Activated naive CD8-positive, alpha-beta T cell treated with anti-CD3 and anti-CD28 coated beads, Interleukin-2, amount 10 ng/mL, durations not matched to agents 7 days and 5 days (primary cell): ENCODE results near the gene GALNT10. TPM values are rescaled to one million over a fixed set of nuclear protein-coding genes. Genes with fewer than 3 reads are reported as not detected.

ENCODE experiments used
- ATAC-seq: fragments of 150-1000 bp; cut with Tn5 transposase; one replicate; pipeline ENCODE4 v1.10.0; 2021; ENCODE audit warnings: low read depth, moderate library complexity
- POLR2A ChIA-PET: fragments of 350-600 bp; sonication (Branson Sonifier 250); formaldehyde crosslinking; loops from one replicate; lab custom pipeline; 2021; ENCODE audit warnings: antibody characterized with exemption; lab: Charles Lee
- DNase-seq: peaks from one replicate; pipeline ENCODE4 v3.0.0; 2021
- H3K27ac Mint-ChIP-seq: one replicate; pipeline ENCODE4 v1.8.0; 2022; ENCODE audit warnings: mild to moderate bottlenecking, mixed read lengths
- H3K27me3 Mint-ChIP-seq: one replicate; pipeline ENCODE4 v1.8.0; 2022; ENCODE audit warnings: mild to moderate bottlenecking, moderate library complexity, mixed read lengths
- H3K36me3 Mint-ChIP-seq: one replicate; pipeline ENCODE4 v1.8.0; 2021; ENCODE audit warnings: mild to moderate bottlenecking, mixed read lengths
- H3K4me1 Mint-ChIP-seq: one replicate; pipeline ENCODE4 v1.8.0; 2021; ENCODE audit warnings: mixed read lengths
- H3K4me3 Mint-ChIP-seq: one replicate; pipeline ENCODE4 v1.8.0; 2022; ENCODE audit warnings: mild to moderate bottlenecking, moderate library complexity, mixed read lengths
- H3K9me3 Mint-ChIP-seq: one replicate; pipeline ENCODE4 v1.8.0; 2021; ENCODE audit warnings: mixed read lengths
- total RNA-seq, 2 experiments: library from RNA; stranded (reverse); gene quantifications; one replicate each; pipeline ENCODE4 v1.2.3, GENCODE V29; 2021

The GALNT10 gene
- total RNA-seq, 2 experiments from 2014 or later = 34.6 to 36.0 TPM

DNA sequence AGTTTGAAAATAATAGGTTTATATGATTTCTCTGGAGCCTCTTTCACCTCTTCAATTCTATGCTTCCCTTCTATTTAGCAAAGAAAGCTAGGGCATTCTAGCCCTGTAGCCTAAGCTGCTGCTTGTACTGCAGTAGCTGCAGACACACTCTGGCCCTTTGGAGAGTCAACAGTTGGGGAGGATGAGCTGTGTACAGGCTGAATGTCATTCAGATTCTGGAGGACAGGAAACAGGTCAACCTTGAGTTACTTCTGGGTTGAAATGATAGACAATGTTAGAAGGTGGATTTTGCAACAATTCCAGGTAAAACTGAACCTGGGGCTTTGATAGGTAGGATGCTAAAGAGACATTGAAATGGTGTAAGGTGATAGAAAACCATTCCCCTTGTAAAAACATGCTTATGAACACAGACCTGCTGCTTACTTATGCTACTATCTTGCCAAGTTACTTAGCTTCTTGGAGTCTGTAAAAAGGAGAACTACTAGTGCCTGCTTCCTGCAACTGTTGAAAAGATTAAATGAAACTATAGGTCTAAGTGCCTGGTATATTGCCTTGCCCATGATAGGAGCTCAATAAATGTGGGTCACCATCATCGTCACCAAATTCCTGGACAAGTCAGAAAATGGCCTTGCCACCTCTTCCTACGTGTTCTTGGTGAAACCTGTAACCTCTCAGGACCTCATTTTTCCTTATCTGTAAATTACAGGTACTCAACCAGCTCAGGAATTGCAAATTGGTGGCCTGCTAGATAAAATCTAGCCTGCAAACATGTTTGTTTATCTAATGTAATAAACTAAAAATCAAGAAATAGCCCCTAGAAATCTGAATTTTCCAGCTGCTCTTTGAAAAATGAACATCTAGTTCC is 83.7 kb downstream of the GALNT10 start:
- Mint-ChIP-seq H3K27ac (no peak overlapping the region), H3K9me3 (peaks cover 1% of the 10 kb centered on the region), H3K4me1 (peaks cover 33% of the 10 kb centered on the region), H3K4me3 (no peak overlapping the region), H3K36me3 (peaks cover 8% of the 10 kb centered on the region), H3K27me3 (no peaks in the 10 kb centered on the region)
- POLR2A ChIA-PET = interaction anchor here (1.2 kb wide), 1 partner anchor 83 kb away, joined by 3 read pairs; the partner anchor contains the start of gene GALNT10
- ATAC-seq (no peak), DNase-seq (no peak)

DNA sequence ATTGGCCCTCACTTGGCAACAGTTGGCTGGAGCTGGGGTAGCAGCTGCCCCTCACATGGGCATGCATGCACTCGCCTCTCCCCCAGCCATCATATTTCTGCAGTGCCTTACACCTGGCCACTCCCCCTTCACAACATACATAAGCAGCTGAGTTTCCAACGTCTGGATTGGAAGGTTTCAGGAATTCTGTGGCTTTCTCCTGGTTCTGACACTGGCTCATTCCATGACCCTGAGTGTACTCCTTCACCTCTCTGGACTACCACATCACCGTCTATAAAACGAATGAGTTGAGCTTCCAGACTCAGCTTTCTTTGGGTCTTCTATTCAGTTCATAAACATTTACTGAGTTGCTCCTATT is 84.3 kb downstream of the GALNT10 start:
- DNase-seq (no peak), ATAC-seq (no peak)
- H3K4me3 Mint-ChIP-seq = no peak overlapping the region
- H3K27ac Mint-ChIP-seq = no peak overlapping the region
- peaks cover 33% of the 10 kb centered on the region for H3K4me1 Mint-ChIP-seq
- no peaks in the 10 kb centered on the region for H3K27me3 Mint-ChIP-seq
- POLR2A ChIA-PET = interaction anchor here (1.2 kb wide), 1 partner anchor 84 kb away, joined by 3 read pairs; the partner anchor contains the start of gene GALNT10
- H3K36me3 Mint-ChIP-seq = peaks cover 10% of the 10 kb centered on the region
- H3K9me3 Mint-ChIP-seq = peaks cover 1% of the 10 kb centered on the region

DNA sequence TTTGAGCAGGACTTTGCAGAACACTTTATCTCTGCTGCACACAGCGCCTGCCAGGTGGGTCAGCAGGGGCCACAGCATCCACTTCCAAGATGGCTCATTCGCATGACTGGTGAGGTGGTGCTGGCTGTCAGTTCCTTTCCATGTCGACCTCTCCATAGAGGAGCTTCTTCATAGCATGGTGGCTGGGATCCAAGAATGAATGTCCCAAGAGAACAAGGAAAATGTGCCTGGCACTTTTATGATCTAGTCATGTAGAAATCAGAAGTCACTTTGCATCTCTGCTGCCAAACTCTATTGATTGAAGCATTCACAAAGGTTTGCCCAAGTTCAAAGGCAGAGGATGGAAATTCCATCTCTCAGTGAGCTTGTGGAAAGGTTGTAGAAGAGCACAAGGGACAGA is 85.0 kb downstream of the GALNT10 start:
- H3K36me3 Mint-ChIP-seq = peaks cover 10% of the 10 kb centered on the region
- H3K27ac Mint-ChIP-seq = no peak overlapping the region
- POLR2A ChIA-PET = no interaction called here
- H3K4me3 Mint-ChIP-seq = no peak overlapping the region
- H3K9me3 Mint-ChIP-seq = peaks cover 1% of the 10 kb centered on the region
- H3K27me3 Mint-ChIP-seq = no peaks in the 10 kb centered on the region
- H3K4me1 Mint-ChIP-seq = peaks cover 33% of the 10 kb centered on the region
- DNase-seq = no peak
- ATAC-seq = no peak

DNA sequence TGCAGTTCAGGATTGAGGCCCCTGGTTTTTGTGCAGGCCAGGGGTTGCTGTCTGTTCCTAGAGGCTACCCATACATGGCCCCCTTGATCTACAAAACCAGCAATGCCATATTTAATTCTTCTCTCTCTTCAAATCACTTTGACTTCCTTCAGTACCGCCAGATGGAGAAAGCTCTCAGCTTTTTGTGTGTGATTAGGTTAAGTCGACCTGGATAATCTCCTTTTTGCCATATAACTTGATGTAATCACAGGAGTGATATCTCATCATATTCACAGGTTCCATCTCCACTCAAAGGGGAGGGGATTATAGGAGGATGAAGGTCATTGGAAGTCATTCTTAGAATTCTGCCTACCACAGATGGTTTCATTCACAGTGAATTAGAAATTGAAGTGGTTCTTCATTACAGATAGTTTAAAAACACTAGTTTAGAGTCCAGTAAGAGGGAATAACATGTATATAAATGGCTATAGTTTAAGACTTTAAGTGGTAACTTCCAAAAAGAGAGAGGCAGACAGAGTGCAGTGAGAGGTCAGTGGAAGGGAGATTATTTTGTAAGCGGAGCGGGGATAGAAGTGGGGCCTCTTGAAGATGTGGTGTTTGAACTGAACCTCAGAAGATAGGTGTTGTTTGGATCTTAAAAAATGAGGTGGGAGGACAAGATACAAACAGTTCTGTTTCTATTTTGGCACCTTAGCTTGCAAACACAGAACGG is 85.9 kb downstream of the GALNT10 start:
- Mint-ChIP-seq H3K27ac (no peak overlapping the region), H3K4me1 (peaks cover 32% of the 10 kb centered on the region), H3K9me3 (peaks cover 1% of the 10 kb centered on the region), H3K4me3 (no peak overlapping the region), H3K36me3 (peaks cover 10% of the 10 kb centered on the region), H3K27me3 (no peaks in the 10 kb centered on the region)
- no peak for ATAC-seq
- POLR2A ChIA-PET = no interaction called here
- no peak for DNase-seq

DNA sequence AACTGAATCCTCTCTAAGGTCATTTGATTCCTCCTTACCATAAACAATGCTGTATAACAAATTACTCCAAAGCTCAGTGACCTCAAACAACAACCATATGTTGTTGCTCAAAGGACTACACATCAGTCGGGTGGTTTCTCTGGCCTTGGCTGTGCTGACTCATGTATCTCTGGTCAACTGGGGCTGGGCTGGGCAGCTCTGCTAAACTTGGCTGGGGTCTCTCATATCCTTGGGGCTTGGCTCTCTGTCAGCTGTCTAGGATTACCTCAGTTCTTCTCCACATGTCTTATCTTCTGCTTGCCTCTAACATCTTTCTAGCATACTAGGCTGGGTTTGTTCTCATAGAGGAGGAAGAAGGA is 86.4 kb downstream of the GALNT10 start:
- ATAC-seq (no peak), DNase-seq (no peak)
- peaks cover 29% of the 10 kb centered on the region for H3K4me1 Mint-ChIP-seq
- H3K4me3 Mint-ChIP-seq = no peak overlapping the region
- peaks cover 1% of the 10 kb centered on the region for H3K9me3 Mint-ChIP-seq
- no peak overlapping the region for H3K27ac Mint-ChIP-seq
- peaks cover 10% of the 10 kb centered on the region for H3K36me3 Mint-ChIP-seq
- no peaks in the 10 kb centered on the region for H3K27me3 Mint-ChIP-seq
- POLR2A ChIA-PET = no interaction called here

DNA sequence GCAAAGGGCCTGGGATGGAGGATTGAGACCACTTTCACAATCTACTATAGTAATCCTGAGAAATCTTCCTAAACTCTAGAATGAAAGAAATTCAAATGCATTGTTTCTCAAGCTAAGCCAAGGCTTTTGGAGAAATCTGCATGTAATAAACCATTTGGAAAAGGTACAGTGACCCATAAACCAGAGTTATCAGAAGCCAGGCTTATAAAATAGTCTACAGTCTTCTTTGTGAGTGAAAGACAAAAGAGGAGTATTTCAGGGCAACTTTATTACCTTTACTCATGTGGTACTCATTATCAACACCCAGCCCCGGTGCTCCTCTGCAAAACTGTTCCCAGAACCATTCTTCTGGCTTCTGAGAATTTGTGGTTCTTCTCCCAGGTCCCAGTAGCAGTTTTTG is 87.0 kb downstream of the GALNT10 start:
- Mint-ChIP-seq H3K4me3 (no peak overlapping the region), H3K27ac (no peak overlapping the region), H3K36me3 (peaks cover 10% of the 10 kb centered on the region), H3K4me1 (peaks cover 23% of the 10 kb centered on the region), H3K27me3 (no peaks in the 10 kb centered on the region), H3K9me3 (peaks cover 1% of the 10 kb centered on the region)
- ATAC-seq = no peak
- POLR2A ChIA-PET = no interaction called here
- DNase-seq = no peak

DNA sequence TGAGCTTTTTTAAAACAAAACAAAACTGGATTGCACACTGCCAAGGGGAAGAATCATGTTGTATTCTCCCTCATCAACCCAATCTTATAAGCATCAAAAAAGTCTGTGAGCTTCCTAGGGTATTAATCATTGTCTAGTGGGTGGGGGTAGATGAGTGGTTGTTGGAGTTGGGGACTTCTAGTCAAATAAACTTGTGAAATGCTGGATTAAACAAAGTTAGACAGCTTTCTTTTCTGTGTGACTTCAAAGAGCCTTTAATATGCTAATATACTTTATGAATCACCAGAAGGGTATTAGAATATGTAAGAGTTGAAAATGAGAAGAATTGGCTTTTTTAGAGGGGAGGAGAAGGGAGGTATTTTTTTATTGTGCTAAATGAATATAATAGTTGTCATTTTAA is 87.7 kb downstream of the GALNT10 start:
- Mint-ChIP-seq H3K27ac (no peak overlapping the region), H3K36me3 (peaks cover 10% of the 10 kb centered on the region), H3K9me3 (peaks cover 1% of the 10 kb centered on the region), H3K4me3 (no peak overlapping the region), H3K27me3 (no peaks in the 10 kb centered on the region), H3K4me1 (peaks cover 20% of the 10 kb centered on the region)
- POLR2A ChIA-PET = no interaction called here
- no peak for ATAC-seq
- DNase-seq = no peak

DNA sequence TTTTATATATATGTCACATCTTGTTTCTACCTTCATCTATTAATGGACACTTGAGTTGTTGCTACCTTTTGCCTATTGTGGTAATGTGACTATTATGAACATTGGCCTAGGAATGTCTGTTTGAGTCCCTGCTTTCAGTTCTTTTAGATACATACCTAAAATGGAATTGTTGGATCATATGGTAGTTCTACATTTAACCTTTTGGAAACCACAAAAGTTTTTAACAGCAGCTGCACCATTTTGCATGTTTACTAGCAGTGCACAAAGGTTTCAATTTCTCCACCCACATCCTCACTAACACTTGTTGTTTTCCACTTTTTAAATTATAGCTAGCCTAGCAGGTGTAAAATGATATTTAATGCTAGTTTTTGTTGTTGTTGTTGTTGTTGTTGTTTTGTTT is 88.4 kb downstream of the GALNT10 start:
- ATAC-seq (no peak), DNase-seq (no peak)
- peaks cover 10% of the 10 kb centered on the region for H3K36me3 Mint-ChIP-seq
- no peak overlapping the region for H3K4me3 Mint-ChIP-seq
- H3K27ac Mint-ChIP-seq = no peak overlapping the region
- H3K27me3 Mint-ChIP-seq = no peaks in the 10 kb centered on the region
- POLR2A ChIA-PET = no interaction called here
- H3K4me1 Mint-ChIP-seq = peaks cover 14% of the 10 kb centered on the region
- H3K9me3 Mint-ChIP-seq = peaks cover 1% of the 10 kb centered on the region

DNA sequence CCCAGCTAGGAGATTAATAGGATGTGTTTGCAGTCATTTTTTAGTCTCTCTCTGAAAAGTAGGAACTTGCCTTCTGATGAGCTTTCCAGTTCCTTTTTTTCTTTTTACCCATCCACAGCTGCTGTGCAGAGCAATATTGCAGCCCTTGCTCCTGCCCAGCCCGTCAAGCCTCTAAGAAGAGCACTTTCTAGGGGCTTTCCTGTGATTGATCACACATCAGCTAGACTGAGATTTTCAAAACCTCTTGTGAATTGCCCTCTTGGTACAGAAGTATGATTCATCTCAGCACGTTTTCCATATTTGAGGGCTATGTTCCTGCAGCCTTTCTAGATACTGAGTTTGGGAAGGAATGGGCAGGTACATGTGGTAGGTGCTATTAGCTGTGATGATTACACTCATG is 93.9 kb downstream of the GALNT10 start:
- no peak for DNase-seq
- ATAC-seq = no peak
- H3K4me3 Mint-ChIP-seq = no peak overlapping the region
- H3K4me1 Mint-ChIP-seq = peaks cover 3% of the 10 kb centered on the region
- peaks cover 4% of the 10 kb centered on the region for H3K36me3 Mint-ChIP-seq
- H3K27me3 Mint-ChIP-seq = no peaks in the 10 kb centered on the region
- no peak overlapping the region for H3K27ac Mint-ChIP-seq
- H3K9me3 Mint-ChIP-seq = no peaks in the 10 kb centered on the region
- POLR2A ChIA-PET = no interaction called here

DNA sequence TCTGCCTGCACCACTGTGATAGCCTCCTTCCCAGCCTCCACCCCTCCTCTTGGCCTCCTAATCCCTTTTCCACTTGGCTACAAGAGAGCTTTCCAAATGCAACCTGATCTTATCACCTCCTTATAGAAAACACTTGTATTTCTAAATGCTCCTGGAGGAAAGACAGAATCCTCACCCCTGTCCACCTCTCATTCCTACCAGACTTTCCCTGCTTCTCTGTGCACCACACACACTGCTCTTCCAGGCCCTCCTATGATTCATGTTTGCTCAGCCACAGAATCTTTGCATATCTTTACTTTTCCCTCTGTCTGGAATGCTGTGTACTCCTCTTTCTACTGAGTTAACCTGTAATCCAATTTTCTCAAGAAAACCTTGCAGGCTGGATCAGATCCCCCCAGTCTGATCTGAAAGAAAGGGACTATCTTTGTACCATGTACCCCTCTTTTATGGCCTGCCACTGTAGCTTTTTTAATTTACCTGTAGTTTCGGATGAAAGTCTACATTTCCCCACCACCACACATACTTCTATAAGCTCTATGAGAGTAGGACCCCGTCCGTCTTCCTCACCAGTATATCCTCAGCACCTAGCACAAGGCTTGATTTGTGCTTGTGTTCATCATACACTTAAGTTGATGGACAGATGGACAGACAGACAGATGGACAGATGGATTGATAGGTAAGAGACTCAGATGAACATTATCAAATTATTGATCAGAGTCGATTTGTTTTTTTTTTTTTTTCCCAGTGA is 95.3 kb downstream of the GALNT10 start:
- no peak for DNase-seq
- Mint-ChIP-seq H3K27me3 (no peaks in the 10 kb centered on the region), H3K27ac (no peak overlapping the region), H3K36me3 (peaks cover 3% of the 10 kb centered on the region), H3K9me3 (no peaks in the 10 kb centered on the region), H3K4me3 (no peak overlapping the region), H3K4me1 (peaks cover 3% of the 10 kb centered on the region)
- ATAC-seq = no peak
- POLR2A ChIA-PET = no interaction called here

DNA sequence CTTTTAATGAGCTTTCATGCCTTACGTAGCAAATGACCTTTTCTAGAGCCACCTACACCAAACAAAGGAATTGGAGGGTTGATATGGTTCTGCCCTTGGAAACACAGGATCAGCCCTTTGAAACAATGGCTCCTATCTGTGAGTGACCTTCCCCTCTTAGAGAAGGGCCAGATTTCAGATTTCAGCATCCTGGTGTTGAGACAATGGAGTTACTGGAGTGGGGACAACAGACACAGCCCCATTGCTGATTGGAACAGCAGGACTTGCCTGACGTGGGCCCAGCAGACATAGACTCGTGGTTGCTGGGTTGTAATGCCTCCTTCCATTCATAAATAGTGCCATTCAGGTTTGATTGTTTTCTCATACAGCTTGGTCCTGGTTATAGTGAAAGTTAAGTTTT is 96.0 kb downstream of the GALNT10 start:
- H3K4me1 Mint-ChIP-seq = peaks cover 6% of the 10 kb centered on the region
- no peaks in the 10 kb centered on the region for H3K9me3 Mint-ChIP-seq
- H3K36me3 Mint-ChIP-seq = peaks cover 3% of the 10 kb centered on the region
- DNase-seq (no peak), ATAC-seq (no peak)
- POLR2A ChIA-PET = no interaction called here
- H3K4me3 Mint-ChIP-seq = no peak overlapping the region
- H3K27ac Mint-ChIP-seq = no peak overlapping the region
- H3K27me3 Mint-ChIP-seq = no peaks in the 10 kb centered on the region

DNA sequence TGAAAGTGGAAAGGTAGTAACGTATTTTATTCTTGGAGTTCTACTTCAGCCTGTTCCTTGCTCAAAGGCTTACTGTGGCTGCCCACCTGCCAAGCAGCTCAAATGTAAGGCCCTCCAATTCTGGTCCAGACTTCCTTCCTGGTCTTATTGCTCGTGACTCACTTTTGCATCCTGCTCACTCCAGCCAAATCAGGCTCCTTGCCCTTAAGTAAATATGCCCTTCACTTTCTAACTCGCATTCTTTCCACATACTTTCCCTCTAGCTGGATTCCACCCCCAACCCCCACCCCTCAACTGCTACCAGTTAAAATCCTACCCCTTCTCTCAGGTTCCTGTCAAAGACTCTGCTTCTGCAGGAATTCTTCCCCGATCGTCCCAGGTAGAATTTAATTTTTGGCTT is 96.6 kb downstream of the GALNT10 start:
- H3K4me1 Mint-ChIP-seq = peaks cover 11% of the 10 kb centered on the region
- POLR2A ChIA-PET = no interaction called here
- peaks cover 3% of the 10 kb centered on the region for H3K36me3 Mint-ChIP-seq

DNA sequence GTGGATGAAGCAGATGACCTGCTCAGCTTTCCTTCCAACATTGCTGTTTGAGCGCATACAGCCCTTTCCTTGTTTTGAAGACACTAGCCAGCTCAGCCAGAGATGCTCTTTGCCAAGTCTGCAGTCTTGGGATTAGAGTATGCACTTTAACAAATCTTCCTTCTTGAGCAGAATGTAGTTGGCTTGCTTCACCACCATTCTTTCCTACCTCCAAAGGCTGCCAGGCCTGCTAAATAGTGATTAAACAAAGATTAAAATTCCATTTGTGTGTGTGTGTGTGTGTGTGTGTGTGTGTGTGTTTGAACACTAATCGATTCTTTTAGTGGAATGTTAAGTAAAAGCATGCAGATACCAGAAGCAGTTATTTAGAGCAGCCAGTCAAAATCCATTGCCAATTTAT is 97.6 kb downstream of the GALNT10 start:
- H3K36me3 Mint-ChIP-seq = peaks cover 3% of the 10 kb centered on the region
- H3K27me3 Mint-ChIP-seq = no peaks in the 10 kb centered on the region
- ATAC-seq (no peak), DNase-seq (no peak)
- no peak overlapping the region for H3K4me3 Mint-ChIP-seq
- H3K27ac Mint-ChIP-seq = no peak overlapping the region
- no peaks in the 10 kb centered on the region for H3K9me3 Mint-ChIP-seq
- POLR2A ChIA-PET = no interaction called here
- H3K4me1 Mint-ChIP-seq = peaks cover 10% of the 10 kb centered on the region

More for the DNA sequence above, 96.6 kb downstream of the GALNT10 start:
- Mint-ChIP-seq H3K27me3 (no peaks in the 10 kb centered on the region), H3K9me3 (no peaks in the 10 kb centered on the region), H3K4me3 (no peak overlapping the region), H3K27ac (no peak overlapping the region)
- ATAC-seq (no peak), DNase-seq (no peak)
